Activated T-helper 2 cell treated with anti-CD3 and anti-CD28 coated beads, Interferon-gamma antibody, Interleukin-2, Interleukin-4, amounts not matched to agents 10 μg/mL and 5 μg/mL and 100 μg/mL, durations not matched to agents 14 hours and 24 hours and 36 hours (primary cell): ENCODE data around the gene C1GALT1C1. TPM values are rescaled to one million over a fixed set of nuclear protein-coding genes. Genes with fewer than 3 reads are reported as not detected.

ENCODE experiments used
- DNase-seq: peaks from one replicate; pipeline ENCODE4 v3.0.0; 2021; ENCODE audit warnings: low spot score
- H3K27ac Mint-ChIP-seq: one replicate; pipeline ENCODE4 v1.8.0; 2021; ENCODE audit warnings: mixed read lengths
- H3K27me3 Mint-ChIP-seq: one replicate; pipeline ENCODE4 v1.8.0; 2021; ENCODE audit warnings: low read depth, mixed read lengths
- H3K36me3 Mint-ChIP-seq: one replicate; pipeline ENCODE4 v1.8.0; 2021; ENCODE audit warnings: low read depth, mixed read lengths
- H3K4me1 Mint-ChIP-seq: one replicate; pipeline ENCODE4 v1.8.0; 2021; ENCODE audit warnings: low read depth, mixed read lengths
- H3K4me3 Mint-ChIP-seq: one replicate; pipeline ENCODE4 v1.8.0; 2021; ENCODE audit warnings: low read depth, mild to moderate bottlenecking, moderate library complexity, mixed read lengths
- H3K9me3 Mint-ChIP-seq: one replicate; pipeline ENCODE4 v1.8.0; 2021; ENCODE audit warnings: mixed read lengths
- intact Hi-C: fragments of 100-400 bp; cut with micrococcal nuclease; formaldehyde crosslinking; loops from one replicate; pipeline ENCODE4 v1.15.1; 2023
- total RNA-seq: library from RNA; stranded (reverse); gene quantifications from 2 replicates; pipeline ENCODE4 v1.2.3, GENCODE V29; 2022

The C1GALT1C1 gene
- total RNA-seq, 1 donor from 2014 or later = 24.5 TPM

DNA sequence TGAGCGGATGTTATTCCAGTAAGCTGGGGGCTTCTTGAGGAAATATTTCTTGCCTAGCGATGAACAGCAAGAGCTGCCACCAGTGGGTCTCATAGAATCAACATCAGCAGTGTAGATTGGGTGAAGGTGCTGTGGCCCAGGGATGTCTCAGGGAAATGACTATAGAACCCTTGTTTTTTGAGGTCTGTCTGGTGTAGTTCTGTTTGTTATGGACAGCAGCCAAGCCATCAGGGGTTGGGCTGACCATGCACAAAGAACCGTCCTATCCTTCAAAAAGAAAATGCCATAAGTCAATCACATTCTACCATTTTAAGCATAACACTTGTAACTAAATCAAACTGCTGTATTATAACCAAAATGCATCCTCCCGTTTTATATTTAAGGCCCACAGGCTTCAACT lies 17.3 kb upstream of the C1GALT1C1 start:
- no peak overlapping the region for H3K27ac Mint-ChIP-seq
- no peak overlapping the region for H3K4me3 Mint-ChIP-seq
- H3K36me3 Mint-ChIP-seq = no peaks in the 10 kb centered on the region
- peaks cover 2% of the 10 kb centered on the region for H3K4me1 Mint-ChIP-seq
- intact Hi-C loops = no loop called here
- DNase-seq = no peak
- no peaks in the 10 kb centered on the region for H3K9me3 Mint-ChIP-seq
- H3K27me3 Mint-ChIP-seq = no peaks in the 10 kb centered on the region

DNA sequence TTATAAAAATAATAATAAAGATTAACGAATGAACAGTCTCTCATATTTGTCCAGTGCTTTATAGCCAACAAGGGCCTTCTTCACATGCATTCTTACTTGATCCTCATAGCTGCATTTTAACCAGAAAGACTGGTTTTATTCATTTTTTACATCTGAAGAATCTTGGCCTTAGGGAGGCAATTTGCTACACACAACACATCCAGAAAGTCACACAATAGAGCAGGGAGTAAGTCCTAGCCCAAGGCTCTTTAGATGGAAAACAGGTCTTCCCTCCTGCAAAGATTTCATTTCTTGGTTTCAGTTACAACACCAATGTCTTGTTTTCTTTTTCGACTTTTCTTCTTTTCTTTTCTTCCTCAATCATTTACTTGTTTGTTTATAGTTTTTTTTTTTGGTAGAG lies 13.0 kb upstream of the C1GALT1C1 start:
- H3K4me3 Mint-ChIP-seq = no peak overlapping the region
- H3K36me3 Mint-ChIP-seq = no peaks in the 10 kb centered on the region

DNA sequence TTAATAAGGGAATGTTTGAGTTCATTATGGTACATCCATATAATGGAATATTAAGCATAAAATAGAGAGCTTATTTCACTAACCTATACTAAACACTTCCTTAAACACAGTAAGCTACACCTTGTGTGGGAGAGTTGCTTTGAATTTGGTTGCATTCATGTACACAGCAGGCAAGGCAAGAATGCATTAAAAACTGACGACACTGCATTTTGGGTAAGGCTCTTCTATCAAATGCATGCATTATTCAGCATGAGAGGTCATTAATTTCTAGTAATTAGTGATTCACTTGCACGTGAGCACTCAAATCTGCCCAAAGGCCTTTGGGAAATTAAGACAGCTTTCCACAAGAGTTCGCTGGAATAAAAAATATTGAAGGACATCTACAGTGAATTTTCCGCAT lies 8.8 kb upstream of the C1GALT1C1 start:
- intact Hi-C loops = no loop called here
- H3K36me3 Mint-ChIP-seq = no peaks in the 10 kb centered on the region
- no peaks in the 10 kb centered on the region for H3K9me3 Mint-ChIP-seq
- H3K27me3 Mint-ChIP-seq = no peaks in the 10 kb centered on the region
- no peak overlapping the region for H3K27ac Mint-ChIP-seq
- DNase-seq = no peak
- H3K4me3 Mint-ChIP-seq = no peak overlapping the region
- H3K4me1 Mint-ChIP-seq = no peaks in the 10 kb centered on the region

More for the DNA sequence above, 13.0 kb upstream of the C1GALT1C1 start:
- Mint-ChIP-seq H3K27ac (no peak overlapping the region), H3K27me3 (no peaks in the 10 kb centered on the region), H3K4me1 (no peaks in the 10 kb centered on the region), H3K9me3 (no peaks in the 10 kb centered on the region)
- no peak for DNase-seq
- intact Hi-C loops = no loop called here

DNA sequence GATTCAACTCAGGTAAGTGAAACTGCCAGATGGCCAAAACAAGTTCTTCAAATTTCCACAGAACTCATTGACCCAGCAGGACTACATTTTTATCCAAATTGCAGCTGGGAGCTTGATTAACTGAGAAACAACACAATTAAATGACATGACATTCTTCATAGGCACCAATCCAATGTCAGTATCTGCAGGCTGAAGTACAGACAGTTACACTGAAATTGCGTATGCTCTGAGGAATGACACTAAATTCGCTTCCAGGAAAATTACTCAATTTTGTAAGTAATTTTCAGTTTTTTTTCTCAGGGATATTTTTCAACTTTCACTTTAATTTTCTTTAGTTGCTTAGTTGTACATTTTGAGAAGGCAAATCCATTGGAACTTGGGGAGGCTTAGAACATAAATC lies 4.5 kb downstream of the C1GALT1C1 start:
- Mint-ChIP-seq H3K36me3 (peaks cover 30% of the 10 kb centered on the region), H3K4me3 (no peak overlapping the region), H3K27ac (no peak overlapping the region), H3K4me1 (peaks cover 20% of the 10 kb centered on the region), H3K9me3 (no peaks in the 10 kb centered on the region), H3K27me3 (no peaks in the 10 kb centered on the region)
- intact Hi-C loops = loop anchor here (10.0 kb wide), 1 partner anchor 69 kb away; no protein-coding TSS in a partner anchor
- no peak for DNase-seq

DNA sequence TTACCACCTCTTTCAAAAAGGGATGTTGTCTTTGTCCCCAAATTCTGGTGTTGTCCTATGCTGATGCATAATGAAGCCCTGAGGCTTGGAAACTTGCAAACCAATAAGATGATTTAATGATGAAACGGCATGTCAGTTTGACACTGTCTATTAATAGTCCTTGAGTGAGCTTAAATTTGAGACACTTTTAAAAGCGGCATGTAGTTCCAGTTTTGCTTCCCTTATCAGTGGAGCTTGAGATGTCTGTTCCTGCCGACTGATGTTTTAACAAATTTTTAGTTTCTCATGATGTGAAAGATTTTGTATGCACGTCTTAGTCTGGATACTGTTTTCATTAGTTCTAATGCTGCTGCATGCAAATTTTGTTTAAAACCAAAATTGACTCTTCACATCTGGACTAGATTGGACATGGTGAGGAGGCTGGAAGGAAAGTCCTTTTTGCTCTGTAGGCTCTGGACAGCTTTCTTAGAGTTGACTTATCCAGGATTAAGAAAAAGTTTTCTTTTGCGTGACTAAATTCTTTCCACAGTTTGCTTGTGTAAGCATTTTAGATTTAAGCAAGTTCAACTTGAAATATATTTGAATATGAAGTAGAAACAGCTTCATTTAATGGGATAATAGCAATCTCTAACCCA lies 11.7 kb downstream of the C1GALT1C1 start:
- no peaks in the 10 kb centered on the region for H3K9me3 Mint-ChIP-seq
- H3K27ac Mint-ChIP-seq = no peak overlapping the region
- H3K4me1 Mint-ChIP-seq = peaks cover 2% of the 10 kb centered on the region
- H3K36me3 Mint-ChIP-seq = peaks cover 43% of the 10 kb centered on the region
- intact Hi-C loops = no loop called here
- no peaks in the 10 kb centered on the region for H3K27me3 Mint-ChIP-seq
- no peak for DNase-seq
- no peak overlapping the region for H3K4me3 Mint-ChIP-seq

DNA sequence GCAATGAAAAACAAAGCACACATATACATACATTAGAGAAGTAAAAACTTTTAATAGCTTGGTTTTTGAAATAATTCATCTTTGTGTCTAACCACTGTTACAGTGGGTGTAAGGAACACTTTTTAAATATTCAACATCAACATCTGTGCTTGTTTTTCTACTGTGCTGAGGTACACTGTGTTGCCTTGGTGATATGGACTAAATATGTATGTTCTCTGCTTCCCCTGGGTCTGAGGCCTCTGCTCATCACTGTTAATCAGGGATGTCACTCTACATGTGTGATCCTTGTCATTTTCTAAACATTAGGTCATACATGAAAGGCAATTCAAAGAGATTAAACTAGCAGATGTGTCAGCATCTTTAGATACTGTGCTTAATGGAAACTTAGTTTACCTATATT lies 15.0 kb downstream of the C1GALT1C1 start:
- peaks cover 2% of the 10 kb centered on the region for H3K4me1 Mint-ChIP-seq
- H3K4me3 Mint-ChIP-seq = no peak overlapping the region
- H3K27me3 Mint-ChIP-seq = no peaks in the 10 kb centered on the region
- intact Hi-C loops = no loop called here
- H3K9me3 Mint-ChIP-seq = no peaks in the 10 kb centered on the region
- H3K36me3 Mint-ChIP-seq = peaks cover 46% of the 10 kb centered on the region
- H3K27ac Mint-ChIP-seq = no peak overlapping the region
- no peak for DNase-seq

DNA sequence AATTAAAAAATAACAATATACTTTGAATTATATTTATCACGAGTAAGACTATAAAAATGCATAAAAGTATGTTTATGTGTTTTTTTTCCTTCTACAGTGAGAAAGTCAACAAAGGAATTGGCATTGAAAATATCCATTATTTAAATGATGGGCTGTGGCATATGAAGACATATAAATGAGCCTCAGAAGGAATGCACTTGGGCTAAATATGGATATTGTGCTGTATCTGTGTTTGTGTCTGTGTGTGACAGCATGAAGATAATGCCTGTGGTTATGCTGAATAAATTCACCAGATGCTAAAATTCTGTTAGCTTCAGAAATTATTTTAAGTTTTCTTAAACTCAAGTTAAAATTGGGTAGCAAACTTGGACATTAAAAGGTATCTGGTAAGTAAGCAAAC lies 17.8 kb downstream of the C1GALT1C1 start:
- no peaks in the 10 kb centered on the region for H3K4me1 Mint-ChIP-seq
- H3K27me3 Mint-ChIP-seq = no peaks in the 10 kb centered on the region
- intact Hi-C loops = no loop called here
- peaks cover 45% of the 10 kb centered on the region for H3K36me3 Mint-ChIP-seq
- no peak overlapping the region for H3K27ac Mint-ChIP-seq
- H3K9me3 Mint-ChIP-seq = no peaks in the 10 kb centered on the region
- H3K4me3 Mint-ChIP-seq = no peak overlapping the region
- DNase-seq = no peak

DNA sequence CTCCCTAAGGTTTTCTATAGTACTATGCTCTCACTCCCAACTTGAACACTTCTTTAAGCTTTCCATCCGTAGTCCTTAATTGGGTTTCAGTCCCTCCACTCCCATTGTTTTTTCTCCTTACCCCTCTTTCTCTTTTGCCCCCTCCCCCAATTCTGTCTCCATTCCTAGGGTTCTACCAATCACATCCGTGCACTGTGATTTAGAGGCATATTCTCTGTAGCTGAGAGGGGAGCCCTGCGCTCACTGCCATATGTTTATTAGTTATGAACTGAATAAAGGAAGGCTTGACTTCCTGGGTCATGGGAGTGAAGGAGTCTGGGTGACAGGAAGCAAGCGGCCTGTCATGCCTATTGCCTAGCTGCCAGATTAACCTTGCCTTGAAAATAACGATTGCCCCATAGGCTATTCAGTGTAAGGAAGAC lies 25.5 kb downstream of the C1GALT1C1 start:
- Mint-ChIP-seq H3K27ac (peak overlapping the region; percentile 98), H3K4me3 (peak overlapping the region; percentile 97), H3K4me1 (peaks cover 9% of the 10 kb centered on the region), H3K36me3 (peaks cover 22% of the 10 kb centered on the region), H3K27me3 (peaks cover 3% of the 10 kb centered on the region), H3K9me3 (no peaks in the 10 kb centered on the region)
- DNase-seq = peak; percentile 9
- intact Hi-C loops = loop anchor here (1.0 to 5.0 kb wide), 3 partner anchors 24 to 107 kb away; no protein-coding TSS in a partner anchor

DNA sequence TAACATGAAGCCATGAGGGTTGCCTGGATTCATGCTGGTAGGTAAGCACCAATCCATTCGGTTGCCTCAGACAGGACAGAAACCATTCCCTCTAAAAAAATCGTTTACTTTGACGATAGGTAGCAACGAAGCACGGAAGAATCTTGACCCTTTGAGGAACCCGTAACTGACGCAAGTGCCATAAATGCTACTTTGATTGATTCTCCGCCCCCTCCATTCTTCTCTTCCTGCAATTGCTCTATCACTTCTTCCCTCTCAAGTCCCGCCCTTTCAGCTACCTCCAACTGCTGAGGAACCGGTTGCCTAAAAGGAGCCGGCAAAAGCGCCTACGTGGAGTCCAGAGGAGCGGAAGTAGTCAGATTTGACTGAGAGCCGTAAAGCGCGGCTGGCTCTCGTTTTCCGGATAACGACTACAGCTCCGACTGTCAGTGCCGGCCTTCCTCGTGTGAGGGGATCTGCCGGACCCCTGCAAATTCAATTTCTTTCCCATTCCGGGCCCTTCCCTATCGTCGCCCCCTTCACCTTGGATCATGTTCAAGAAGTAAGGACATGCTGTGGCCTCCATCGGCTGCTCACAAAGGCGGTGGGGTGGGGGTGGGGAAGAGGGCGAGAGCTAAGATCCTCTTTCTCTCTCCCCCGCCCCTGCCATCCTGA lies 26.0 kb downstream of the C1GALT1C1 start, which contains the start of gene MCTS1:
Gene MCTS1, plus strand, starts transcription at position 395 of the 654 bp plus-strand sequence. Its CDS starts 136 bp downstream, at position 531.
- Mint-ChIP-seq H3K27ac (peak within 1 kb of the TSS; percentile 98), H3K9me3 (no peaks in the 10 kb centered on the region), H3K4me1 (peaks cover 9% of the 10 kb centered on the region), H3K36me3 (peaks cover 20% of the 10 kb centered on the region), H3K27me3 (peaks cover 3% of the 10 kb centered on the region), H3K4me3 (peak within 1 kb of the TSS; percentile 97)
- peak; percentile 79 for DNase-seq
- intact Hi-C loops = loop anchor here (1.0 to 5.0 kb wide), 3 partner anchors 24 to 107 kb away; no protein-coding TSS in a partner anchor

DNA sequence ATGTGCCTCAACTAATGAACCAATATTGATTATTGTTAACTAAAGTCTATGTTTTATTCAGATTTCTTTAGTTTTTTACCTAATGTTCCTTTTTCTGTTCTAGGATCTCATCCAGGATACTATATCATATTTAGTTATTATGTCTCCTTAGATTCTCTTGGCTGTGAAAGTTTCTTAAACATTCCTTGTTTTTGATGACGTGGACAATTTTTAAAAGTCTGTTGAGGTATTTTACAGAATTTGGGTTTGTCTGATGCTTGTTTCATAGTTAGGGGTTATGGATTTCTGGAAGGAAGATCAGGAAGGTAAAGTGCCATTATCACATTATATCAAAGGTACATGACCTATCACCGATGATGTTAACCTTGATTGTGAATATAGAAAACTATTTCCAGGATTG lies 44.2 kb downstream of the C1GALT1C1 start:
- intact Hi-C loops = no loop called here
- H3K27ac Mint-ChIP-seq = no peak overlapping the region
- DNase-seq = no peak
- peaks cover 18% of the 10 kb centered on the region for H3K27me3 Mint-ChIP-seq
- no peaks in the 10 kb centered on the region for H3K9me3 Mint-ChIP-seq
- peaks cover 5% of the 10 kb centered on the region for H3K4me1 Mint-ChIP-seq
- no peak overlapping the region for H3K4me3 Mint-ChIP-seq
- no peaks in the 10 kb centered on the region for H3K36me3 Mint-ChIP-seq

Other genes starting within 250 kb of the C1GALT1C1 start
- 39.8 and 40.7 TPM in 2 replicates for gene LAMP2, start 160.8 kb downstream of the C1GALT1C1 start, total RNA-seq
- gene CUL4B, start 69.1 kb downstream of the C1GALT1C1 start, total RNA-seq = 26.9 and 30.7 TPM in 2 replicates
- gene MCTS1, start 26.0 kb downstream of the C1GALT1C1 start, total RNA-seq = 66.3 and 68.7 TPM in 2 replicates
- gene CT47B1, start 245.8 kb upstream of the C1GALT1C1 start, total RNA-seq = not detected in 2 replicates